GM19025 (cell line): Measurements from ENCODE around the gene ORM2.
"Not testable (repeated sequence)": the region's sequence is repeated elsewhere in the genome, so short reads cannot be mapped to it uniquely, and the experiment has no call there.

ENCODE experiments used
- ATAC-seq: cut with Tn5 transposase; IDR thresholded peaks from one replicate; pipeline ENCODE4 v1.9.1; 2021; ENCODE audit warnings: mild to moderate bottlenecking, low read depth, moderate library complexity; ENCODE audit not compliant: unreplicated experiment

Gene ORM2

GRCh38 chr9:114329625-114330022 lies at the start of gene ORM2:
Gene ORM2, plus strand, starts transcription at chr9:114329869. Its CDS starts 36 bp downstream, at chr9:114329905.
- not testable (repeated sequence) for ATAC-seq

- no peak for ATAC-seq
Observed at GRCh38 chr9:114280636-114281472, 48.8 kb upstream of the ORM2 start.

- ATAC-seq: no peak
Observed at GRCh38 chr9:114281473-114282103, 48.1 kb upstream of the ORM2 start.

GRCh38 chr9:114282104-114282485 lies 47.6 kb upstream of the ORM2 start:
- no peak for ATAC-seq

GRCh38 chr9:114282507-114282906 lies 47.2 kb upstream of the ORM2 start:
- ATAC-seq: no peak

GRCh38 chr9:114282926-114283325 lies 46.7 kb upstream of the ORM2 start:
- no peak for ATAC-seq

GRCh38 chr9:114283551-114284111 lies 46.0 kb upstream of the ORM2 start:
- ATAC-seq: no peak

GRCh38 chr9:114284316-114285060 lies 45.2 kb upstream of the ORM2 start:
- no peak for ATAC-seq

GRCh38 chr9:114285166-114285867 lies 44.4 kb upstream of the ORM2 start:
- no peak for ATAC-seq

- ATAC-seq: no peak
Observed at GRCh38 chr9:114286146-114286679, 43.5 kb upstream of the ORM2 start.

- no peak for ATAC-seq
Observed at GRCh38 chr9:114287001-114287762, 42.5 kb upstream of the ORM2 start.

- no peak for ATAC-seq
Observed at GRCh38 chr9:114287763-114288192, 41.9 kb upstream of the ORM2 start.

- no peak for ATAC-seq
Observed at GRCh38 chr9:114288193-114289091, 41.2 kb upstream of the ORM2 start.

GRCh38 chr9:114289106-114289505 lies 40.6 kb upstream of the ORM2 start:
- ATAC-seq: no peak

GRCh38 chr9:114289571-114290481 lies 39.8 kb upstream of the ORM2 start:
- ATAC-seq: no peak

- ATAC-seq: no peak
Observed at GRCh38 chr9:114290561-114290986, 39.1 kb upstream of the ORM2 start.

GRCh38 chr9:114291064-114291474 lies 38.6 kb upstream of the ORM2 start:
- no peak for ATAC-seq
